ENCODE results near the gene DPYSL3. TPM values are rescaled to one million over a fixed set of nuclear protein-coding genes. Genes with fewer than 3 reads are reported as not detected.

DPYSL3 gene
- polyA plus RNA-seq, 1 of the 3 experiments (the other 2 are of a cell fraction), result 123 TPM

GRCh38 chr5:147348046-147348445 is 161.8 kb downstream of the DPYSL3 start (continued):
- no peak for TF ChIP-seq REST (IDR thresholded peaks at IDR 0.05; ENCODE audit: low read depth, low read length)
- no peak for TF ChIP-seq MAX (IDR thresholded peaks at IDR 0.05; ENCODE audit: low read depth)

DNA sequence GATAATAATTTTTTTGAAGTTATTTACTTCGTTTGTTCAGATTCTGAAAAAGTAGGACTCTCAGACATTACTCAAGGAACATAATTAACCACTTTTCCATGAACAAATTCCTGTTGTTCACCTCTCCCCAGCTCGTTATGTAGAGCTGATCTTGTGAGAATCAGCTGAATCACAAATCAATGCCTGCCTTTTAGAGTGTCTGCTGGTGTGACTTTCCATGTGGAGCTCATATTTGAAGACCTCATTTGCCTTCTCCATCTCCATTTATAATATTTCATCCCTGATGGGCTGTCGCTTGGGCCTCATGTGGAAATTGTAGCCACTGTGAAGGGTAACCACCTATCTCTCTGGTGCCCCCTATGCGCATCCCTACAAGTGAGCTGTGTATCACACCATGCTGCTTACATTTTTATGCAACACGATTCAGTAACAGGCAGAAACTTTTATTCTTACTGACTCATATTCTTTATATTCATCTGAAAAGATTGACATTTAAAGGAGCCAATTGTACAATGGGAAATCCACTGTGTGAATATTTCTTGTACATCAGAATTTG is 163.8 kb downstream of the DPYSL3 start:
- no peaks in the 10 kb centered on the region for H3F3A ChIP-seq (replicated peaks; ENCODE audit: insufficient read depth)
- H3K9ac ChIP-seq, result no peak overlapping the region
- no peaks in the 10 kb centered on the region for H3K27me3 ChIP-seq (ENCODE audit: insufficient read depth)
- POLR2A ChIA-PET, result no interaction called here
- H3K9me2 ChIP-seq, result no peaks in the 10 kb centered on the region
- H4K20me1 ChIP-seq (ENCODE audit: insufficient read depth), result no peaks in the 10 kb centered on the region
- no peaks in the 10 kb centered on the region; a peak in 1 of 4 replicates for H3K4me1 ChIP-seq (ENCODE audit: control insufficient read depth in 1 of 2, insufficient read depth in 2 of 2, low read depth in 1 of 2, low read length in 1 of 2)
- TF ChIP-seq POLR2AphosphoS5 (IDR thresholded peaks at IDR 0.05; ENCODE audit: low read depth, low read length) (no peak), RFX5 (IDR thresholded peaks at IDR 0.05; ENCODE audit: low read length) (no peak), MAX (IDR thresholded peaks at IDR 0.05; ENCODE audit: low read depth) (no peak), EP300 (IDR thresholded peaks at IDR 0.05; ENCODE audit: borderline replicate concordance in 1 of 2, low read depth in 1 of 2, low read length in 1 of 2) (no peak), FOXJ3 (CRISPR knock-in tag; IDR thresholded peaks at IDR 0.05) (no peak)
- no peak overlapping the region for H3K4me2 ChIP-seq
- no peaks in the 10 kb centered on the region for H3K79me2 ChIP-seq (ENCODE audit: insufficient read depth)
- no peak overlapping the region for H3K27ac ChIP-seq (ENCODE audit: low read depth in 2 of 2, low read length in 1 of 2)
- H2AFZ ChIP-seq (ENCODE audit: low read depth), result no peak overlapping the region
- CTCF ChIA-PET, result interaction anchor here (0.5 to 1.2 kb wide), 8 partner anchors 8 to 171 kb away, joined by 3 to 4 read pairs (median 3); no protein-coding TSS in a partner anchor
- no peaks in the 10 kb centered on the region for H3K9me3 ChIP-seq
- H3K36me3 ChIP-seq (replicated peaks in 1 of 2; ENCODE audit: control insufficient read depth in 1 of 2, insufficient read depth in 2 of 2, low read length in 1 of 2), result no peaks in the 10 kb centered on the region
- 73% methylated on average over 5 of the region's 5 CpGs for WGBS (ENCODE audit: low lambda C conversion rate)
- DNase-seq, result peak; percentile 11
- H3K4me3 ChIP-seq (ENCODE audit: low read depth in 2 of 2, low read length in 1 of 2), result no peak overlapping the region

- H3F3A ChIP-seq (replicated peaks; ENCODE audit: insufficient read depth), result no peaks in the 10 kb centered on the region
- H3K4me3 ChIP-seq (ENCODE audit: low read depth in 2 of 2, low read length in 1 of 2), result no peak overlapping the region
- POLR2A ChIA-PET, result no interaction called here
- H3K4me2 ChIP-seq, result no peak overlapping the region
- H3K9me2 ChIP-seq, result no peaks in the 10 kb centered on the region
- CTCF ChIA-PET, result interaction anchor here (1.3 kb wide), 1 partner anchor 25 kb away, joined by 4 read pairs; no protein-coding TSS in a partner anchor
- TF ChIP-seq RXRA (IDR thresholded peaks at IDR 0.05; ENCODE audit: borderline replicate concordance, low read depth) (no peak), MXI1 (IDR thresholded peaks at IDR 0.05; ENCODE audit: low read depth, low read length) (no peak), RAD21 (IDR thresholded peaks at IDR 0.05; ENCODE audit: low read length) (no peak), TCF12 (IDR thresholded peaks at IDR 0.05) (no peak), SMC3 (IDR thresholded peaks at IDR 0.05; ENCODE audit: low read depth, low read length) (no peak), NRF1 (IDR thresholded peaks at IDR 0.05; ENCODE audit: low read depth, low read length) (no peak), REST (IDR thresholded peaks at IDR 0.05; ENCODE audit: low read depth, low read length) (no peak), JUND (IDR thresholded peaks at IDR 0.05) (no peak)
- H3K9ac ChIP-seq, result no peak overlapping the region
- no peak overlapping the region for H3K27ac ChIP-seq (ENCODE audit: low read depth in 2 of 2, low read length in 1 of 2)
- H2AFZ ChIP-seq (ENCODE audit: low read depth), result no peak overlapping the region
- WGBS (ENCODE audit: low lambda C conversion rate), result 57% methylated on average over 1 of the region's 1 CpG
- no peaks in the 10 kb centered on the region for H3K36me3 ChIP-seq (replicated peaks in 1 of 2; ENCODE audit: control insufficient read depth in 1 of 2, insufficient read depth in 2 of 2, low read length in 1 of 2)
- no peaks in the 10 kb centered on the region for H3K79me2 ChIP-seq (ENCODE audit: insufficient read depth)
- H3K4me1 ChIP-seq (ENCODE audit: control insufficient read depth in 1 of 2, insufficient read depth in 2 of 2, low read depth in 1 of 2, low read length in 1 of 2), result no peaks in the 10 kb centered on the region; a peak in 1 of 4 replicates
- no peaks in the 10 kb centered on the region for H4K20me1 ChIP-seq (ENCODE audit: insufficient read depth)
- no peaks in the 10 kb centered on the region for H3K27me3 ChIP-seq (ENCODE audit: insufficient read depth)
- no peak for DNase-seq
- H3K9me3 ChIP-seq, result no peaks in the 10 kb centered on the region
Measured at GRCh38 chr5:147344861-147345260, 165.0 kb downstream of the DPYSL3 start.

All from SK-N-SH (cell line).